Keratinocyte (primary cell): ENCODE data around the gene HSH2D.

ENCODE experiments used
- EZH2 ChIP-seq: IDR thresholded peaks from one replicate; pipeline ENCODE4 v1.6.1; 2012; ENCODE audit warnings: inconsistent platforms, mild to moderate bottlenecking, low read length, moderate library complexity
- TF ChIP-seq, protein P1 (sequence below), 3 experiments: IDR thresholded peaks in 1 of 3; conservative IDR thresholded peaks in 1 of 3; optimal IDR thresholded peaks in 1 of 3; 2 replicates in 2 of 3; 3 replicates in 1 of 3; pipeline versions ENCODE3 to v1.5.1; 2011; ENCODE audit warnings: low read length in 3 of 3, mild to moderate bottlenecking in 3 of 3, moderate library complexity in 2 of 3, control low read depth in 1 of 3, inconsistent platforms in 1 of 3; ENCODE audit not compliant: insufficient read depth in 2 of 3; ENCODE audit errors: extremely low read depth in 1 of 3

DNA sequence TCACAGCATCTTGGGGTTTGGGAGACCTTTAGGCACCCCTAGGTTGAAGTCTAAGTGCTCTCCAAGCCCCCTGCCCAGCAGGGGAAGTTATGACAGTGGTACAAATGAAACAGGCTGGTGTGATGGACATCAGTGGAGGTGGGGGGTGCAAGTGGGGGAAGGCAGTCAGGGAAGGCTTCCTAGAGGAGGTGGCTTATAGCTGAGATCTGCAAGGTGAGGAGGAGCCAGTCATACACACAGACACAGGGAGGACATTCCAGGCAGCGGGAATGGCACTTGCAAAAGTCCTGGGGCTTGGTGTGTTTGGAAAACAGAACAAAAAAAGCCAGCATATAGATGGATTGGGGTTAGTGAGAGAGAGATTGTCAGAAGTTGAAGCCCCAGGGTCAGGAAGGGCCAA lies 11.6 kb downstream of the HSH2D start:
- TF ChIP-seq, protein P1, sequence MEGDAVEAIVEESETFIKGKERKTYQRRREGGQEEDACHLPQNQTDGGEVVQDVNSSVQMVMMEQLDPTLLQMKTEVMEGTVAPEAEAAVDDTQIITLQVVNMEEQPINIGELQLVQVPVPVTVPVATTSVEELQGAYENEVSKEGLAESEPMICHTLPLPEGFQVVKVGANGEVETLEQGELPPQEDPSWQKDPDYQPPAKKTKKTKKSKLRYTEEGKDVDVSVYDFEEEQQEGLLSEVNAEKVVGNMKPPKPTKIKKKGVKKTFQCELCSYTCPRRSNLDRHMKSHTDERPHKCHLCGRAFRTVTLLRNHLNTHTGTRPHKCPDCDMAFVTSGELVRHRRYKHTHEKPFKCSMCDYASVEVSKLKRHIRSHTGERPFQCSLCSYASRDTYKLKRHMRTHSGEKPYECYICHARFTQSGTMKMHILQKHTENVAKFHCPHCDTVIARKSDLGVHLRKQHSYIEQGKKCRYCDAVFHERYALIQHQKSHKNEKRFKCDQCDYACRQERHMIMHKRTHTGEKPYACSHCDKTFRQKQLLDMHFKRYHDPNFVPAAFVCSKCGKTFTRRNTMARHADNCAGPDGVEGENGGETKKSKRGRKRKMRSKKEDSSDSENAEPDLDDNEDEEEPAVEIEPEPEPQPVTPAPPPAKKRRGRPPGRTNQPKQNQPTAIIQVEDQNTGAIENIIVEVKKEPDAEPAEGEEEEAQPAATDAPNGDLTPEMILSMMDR (optimal IDR thresholded peaks at IDR 0.05 in 1 of 3, IDR thresholded peaks at IDR 0.05 in 1 of 3, conservative IDR thresholded peaks at IDR 0.05 in 1 of 3; ENCODE audit: extremely low read depth in 1 of 3, insufficient read depth in 2 of 3, low read length in 3 of 3), result no peak
- no peak for TF ChIP-seq EZH2
